ENCODE measurements around the gene S100A7.
"Not testable (repeated sequence)": the region's sequence is repeated elsewhere in the genome, so short reads cannot be mapped to it uniquely, and the experiment has no call there.

Gene S100A7

DNA sequence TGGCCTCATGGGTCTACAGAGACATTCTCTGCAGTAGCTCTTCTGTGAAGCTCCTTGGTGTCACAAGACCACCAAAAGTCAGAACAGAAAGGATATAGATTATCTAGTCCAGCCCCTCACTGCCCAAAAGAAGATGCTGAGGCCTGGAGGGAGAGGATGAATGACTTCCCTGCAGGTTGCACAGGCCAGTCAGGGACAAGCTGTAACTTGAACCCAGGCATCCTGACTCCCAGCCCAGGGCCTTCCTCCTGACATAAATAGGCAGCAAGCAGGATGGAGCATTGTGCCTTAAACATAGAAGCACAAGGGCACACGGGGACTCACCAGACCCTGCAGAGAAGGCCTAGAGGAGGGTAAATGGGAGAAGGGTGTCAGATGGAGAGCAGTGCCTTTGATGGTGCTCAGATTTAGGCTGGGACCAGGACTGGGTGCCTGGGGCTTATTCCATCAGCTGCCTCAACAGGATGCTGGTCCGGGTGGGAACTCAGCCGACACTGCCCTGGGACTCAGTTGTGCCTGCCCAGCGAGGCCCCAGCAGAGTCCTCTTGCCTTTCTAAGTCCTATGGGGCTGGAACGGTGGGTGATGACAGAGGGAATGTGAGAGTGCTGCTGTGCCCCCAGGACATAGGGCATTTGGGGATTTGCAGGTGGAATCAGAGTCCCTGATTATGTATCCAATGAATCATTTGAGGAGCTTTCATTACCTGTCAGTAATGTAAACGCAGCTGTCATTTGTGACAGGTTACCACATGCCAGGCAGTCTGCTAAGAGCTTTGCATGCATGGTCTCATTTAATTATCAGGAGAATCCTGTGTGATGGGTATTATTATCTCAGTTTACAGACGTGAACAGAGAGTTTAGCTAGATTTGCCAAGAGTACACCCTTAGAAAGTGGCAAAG, 30.9 kb downstream of the S100A7 start:
- no peak for DNase-seq

DNA sequence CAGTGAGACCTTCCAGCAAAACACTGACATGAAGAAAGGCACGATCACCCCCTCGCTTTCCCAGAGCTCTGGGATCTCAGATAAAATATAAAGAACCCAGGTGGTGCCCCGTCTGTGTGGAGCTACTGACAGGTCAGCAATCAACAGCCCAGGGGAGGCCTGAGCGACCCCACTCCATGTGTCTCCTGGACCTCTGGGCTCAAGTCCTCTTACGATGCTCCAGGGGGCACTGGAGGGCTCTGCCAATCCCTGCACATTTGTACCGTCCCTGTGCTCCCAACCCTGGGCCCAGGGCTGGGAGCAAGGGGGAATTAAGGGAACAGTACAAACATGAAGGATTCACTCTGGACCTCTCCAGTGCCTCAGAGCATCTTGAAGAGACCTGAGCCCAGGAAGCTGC, 31.7 kb downstream of the S100A7 start:
- DNase-seq, result no peak

- no peak for DNase-seq
Measured at GRCh38 chr1:153428073-153428638, 32.3 kb downstream of the S100A7 start.

DNA sequence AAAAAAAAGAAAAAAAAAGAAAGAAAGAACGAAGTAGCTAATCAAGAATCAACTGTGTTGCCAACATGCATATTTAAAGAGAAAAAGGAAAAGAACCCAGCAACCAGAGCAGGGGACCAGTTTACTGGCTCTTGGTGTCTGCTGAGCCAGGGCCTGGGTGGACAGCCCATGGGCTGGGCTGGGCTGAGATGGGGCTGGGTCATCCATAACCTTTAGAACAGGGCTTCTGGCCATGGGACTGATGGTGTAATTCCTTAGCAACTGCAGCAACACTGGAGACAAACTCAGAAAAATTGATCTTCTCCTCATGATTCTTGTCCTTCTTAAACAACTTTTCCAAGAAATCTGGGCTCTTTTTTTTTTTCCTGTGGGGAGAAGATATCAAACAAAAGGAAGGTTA, 33.6 kb downstream of the S100A7 start:
- no peak for DNase-seq

DNA sequence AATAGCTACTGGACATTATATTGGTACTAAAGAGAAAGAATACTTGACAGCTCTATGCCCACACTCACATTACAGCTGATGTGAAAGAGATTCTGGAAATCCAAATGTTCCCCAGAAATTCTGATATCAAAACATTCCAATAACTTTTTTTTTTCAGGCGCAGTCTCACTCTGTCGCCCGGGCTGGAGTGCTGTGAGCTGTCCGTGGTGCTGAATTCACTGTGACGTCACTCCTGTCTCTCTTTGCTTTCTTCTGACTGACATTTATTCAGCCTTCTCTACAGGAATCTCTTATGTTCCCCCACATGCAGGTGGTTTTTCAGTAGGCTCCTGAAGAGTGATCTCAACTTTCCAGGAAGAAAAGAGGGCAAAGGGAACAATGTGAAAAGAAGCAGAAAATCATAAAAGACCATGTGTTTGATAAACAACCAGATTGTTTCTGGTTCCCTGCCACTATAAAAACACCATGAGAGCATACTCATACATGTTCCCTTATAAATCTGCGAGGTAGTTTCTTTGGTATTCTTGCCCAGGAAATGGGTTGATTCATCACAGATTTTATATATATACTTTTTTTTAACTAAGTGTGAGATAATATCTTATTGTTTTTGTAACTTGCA, 37.9 kb downstream of the S100A7 start:
- DNase-seq, result no peak

GRCh38 chr1:153420306-153420705, 40.1 kb downstream of the S100A7 start:
- DNase-seq, result no peak

DNA sequence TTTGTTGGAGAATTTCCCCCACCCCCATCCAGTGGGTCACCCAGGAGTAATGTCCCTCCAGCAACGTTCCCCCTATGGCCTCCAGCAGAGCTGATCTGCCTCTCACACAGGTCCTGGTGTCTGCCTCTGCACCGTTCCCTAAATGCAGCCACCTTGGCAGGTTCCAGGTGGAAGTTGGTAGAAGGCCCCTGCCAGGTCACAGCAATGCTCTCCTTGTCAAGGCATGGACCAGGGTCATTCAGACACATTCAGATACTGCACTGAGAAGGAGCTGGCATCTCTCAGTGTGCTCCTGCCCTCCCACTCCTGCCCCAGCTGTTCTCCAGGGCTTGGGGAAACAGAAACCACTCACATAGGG, 41.0 kb downstream of the S100A7 start:
- DNase-seq, result not testable (repeated sequence)

- not testable (repeated sequence) for DNase-seq
Measured at GRCh38 chr1:153418758-153419435, 41.6 kb downstream of the S100A7 start.

GRCh38 chr1:153417136-153417888, 43.1 kb downstream of the S100A7 start:
- DNase-seq, result no peak

- DNase-seq, result no peak
Measured at GRCh38 chr1:153415850-153416570, 44.4 kb downstream of the S100A7 start, which contains the start of gene S100A7A. Gene S100A7A, plus strand, starts transcription at chr1:153416520. Its CDS starts 1,563 bp downstream, at chr1:153418083.

- DNase-seq, result not testable (repeated sequence)
Measured at GRCh38 chr1:153413961-153414360, 46.5 kb downstream of the S100A7 start.

Data from SW 1271 (cell line).